ENCODE results near the gene WWOX. TPM values are rescaled to one million over a fixed set of nuclear protein-coding genes. Genes with fewer than 3 reads are reported as not detected.

The WWOX gene
- total RNA-seq, 1 donor from 2014 or later, result 43.2 TPM

GRCh38 chr16:79175286-79176057 lies 1076.0 kb downstream of the WWOX start:
- no peaks in the 10 kb centered on the region for H3K27me3 Mint-ChIP-seq
- H3K4me1 Mint-ChIP-seq (ENCODE audit: low read depth), result no peaks in the 10 kb centered on the region
- peaks cover 5% of the 10 kb centered on the region for H3K9me3 Mint-ChIP-seq (ENCODE audit: low read depth)
- H3K36me3 Mint-ChIP-seq (ENCODE audit: insufficient read depth), result no peaks in the 10 kb centered on the region
- DNase-seq (ENCODE audit: low spot score, unreplicated experiment), result no peak
- H3K4me3 Mint-ChIP-seq (ENCODE audit: low read depth), result no peak overlapping the region
- no peak overlapping the region for H3K27ac Mint-ChIP-seq
- no peak for TF ChIP-seq CTCF (IDR thresholded peaks at IDR 0.05; ENCODE audit: unreplicated experiment)

- no peak for TF ChIP-seq CTCF (IDR thresholded peaks at IDR 0.05; ENCODE audit: unreplicated experiment)
- no peaks in the 10 kb centered on the region for H3K27me3 Mint-ChIP-seq
These were observed 1077.6 kb downstream of the WWOX start for GRCh38 chr16:79177018-79177417.

GRCh38 chr16:79181419-79181818 lies 1082.0 kb downstream of the WWOX start:
- Mint-ChIP-seq H3K9me3 (ENCODE audit: low read depth) (peaks cover 5% of the 10 kb centered on the region), H3K27ac (no peak overlapping the region), H3K4me3 (ENCODE audit: low read depth) (no peak overlapping the region), H3K27me3 (peaks cover 4% of the 10 kb centered on the region), H3K4me1 (ENCODE audit: low read depth) (no peaks in the 10 kb centered on the region), H3K36me3 (ENCODE audit: insufficient read depth) (no peaks in the 10 kb centered on the region)
- no peak for TF ChIP-seq CTCF (IDR thresholded peaks at IDR 0.05; ENCODE audit: unreplicated experiment)
- no peak for DNase-seq (ENCODE audit: low spot score, unreplicated experiment)

More at GRCh38 chr16:79177018-79177417, 1077.6 kb downstream of the WWOX start:
- peaks cover 5% of the 10 kb centered on the region for H3K9me3 Mint-ChIP-seq (ENCODE audit: low read depth)
- no peak overlapping the region for H3K27ac Mint-ChIP-seq
- H3K4me3 Mint-ChIP-seq (ENCODE audit: low read depth), result no peak overlapping the region
- no peaks in the 10 kb centered on the region for H3K4me1 Mint-ChIP-seq (ENCODE audit: low read depth)
- no peaks in the 10 kb centered on the region for H3K36me3 Mint-ChIP-seq (ENCODE audit: insufficient read depth)
- DNase-seq (ENCODE audit: low spot score, unreplicated experiment), result no peak

- Mint-ChIP-seq H3K4me1 (ENCODE audit: low read depth) (no peaks in the 10 kb centered on the region), H3K9me3 (ENCODE audit: low read depth) (peaks cover 5% of the 10 kb centered on the region), H3K27ac (no peak overlapping the region), H3K36me3 (ENCODE audit: insufficient read depth) (no peaks in the 10 kb centered on the region), H3K27me3 (peaks cover 4% of the 10 kb centered on the region), H3K4me3 (ENCODE audit: low read depth) (no peak overlapping the region)
- DNase-seq (ENCODE audit: low spot score, unreplicated experiment), result no peak
- no peak for TF ChIP-seq CTCF (IDR thresholded peaks at IDR 0.05; ENCODE audit: unreplicated experiment)
These were observed 1083.2 kb downstream of the WWOX start for GRCh38 chr16:79182616-79183015.

GRCh38 chr16:79183571-79183970 lies 1084.1 kb downstream of the WWOX start:
- H3K27ac Mint-ChIP-seq, result no peak overlapping the region
- H3K4me1 Mint-ChIP-seq (ENCODE audit: low read depth), result peaks cover 8% of the 10 kb centered on the region
- peaks cover 5% of the 10 kb centered on the region for H3K9me3 Mint-ChIP-seq (ENCODE audit: low read depth)
- H3K36me3 Mint-ChIP-seq (ENCODE audit: insufficient read depth), result no peaks in the 10 kb centered on the region
- peaks cover 4% of the 10 kb centered on the region for H3K27me3 Mint-ChIP-seq
- no peak overlapping the region for H3K4me3 Mint-ChIP-seq (ENCODE audit: low read depth)
- TF ChIP-seq CTCF (IDR thresholded peaks at IDR 0.05; ENCODE audit: unreplicated experiment), result no peak
- DNase-seq (ENCODE audit: low spot score, unreplicated experiment), result no peak
